Measurements from ENCODE around the gene PHLDB2.
A peak's percentile ranks its signal among the peaks of the same experiment; 100 is the strongest.

The PHLDB2 gene

GRCh38 chr3:111852540-111852939 lies 6.5 kb upstream of the PHLDB2 start:
- no peak for DNase-seq

- no peak for DNase-seq
Observed at GRCh38 chr3:111853068-111853467, 6.0 kb upstream of the PHLDB2 start.

- no peak for DNase-seq
Observed at GRCh38 chr3:111854990-111855389, 4.1 kb upstream of the PHLDB2 start.

- no peak for DNase-seq
Observed at GRCh38 chr3:111856501-111856900, 2.6 kb upstream of the PHLDB2 start.

GRCh38 chr3:111857474-111857873 lies 1.6 kb upstream of the PHLDB2 start:
- DNase-seq: no peak

- DNase-seq: no peak
Observed at GRCh38 chr3:111858642-111859041, 423 bp upstream of the PHLDB2 start.

- DNase-seq: peak; percentile 42 to 51
Observed at GRCh38 chr3:111859974-111860859, 1.2 kb downstream of the PHLDB2 start.

- no peak for DNase-seq
Observed at GRCh38 chr3:111861391-111861790, 2.3 kb downstream of the PHLDB2 start.

- DNase-seq: no peak
Observed at GRCh38 chr3:111862415-111862814, 3.4 kb downstream of the PHLDB2 start.

- no peak for DNase-seq
Observed at GRCh38 chr3:111862974-111863373, 3.9 kb downstream of the PHLDB2 start.

GRCh38 chr3:111863942-111864694 lies 5.1 kb downstream of the PHLDB2 start:
- no peak for DNase-seq

GRCh38 chr3:111864821-111865656 lies 6.0 kb downstream of the PHLDB2 start:
- DNase-seq: no peak

GRCh38 chr3:111867889-111868426 lies 8.9 kb downstream of the PHLDB2 start:
- DNase-seq: no peak

- DNase-seq: no peak
Observed at GRCh38 chr3:111870620-111871019, 11.6 kb downstream of the PHLDB2 start.

GRCh38 chr3:111871809-111872623 lies 13.0 kb downstream of the PHLDB2 start:
- no peak for DNase-seq

GRCh38 chr3:111872979-111873378 lies 13.9 kb downstream of the PHLDB2 start:
- DNase-seq: no peak

GRCh38 chr3:111874177-111874820 lies 15.2 kb downstream of the PHLDB2 start:
- no peak for DNase-seq

GRCh38 chr3:111881480-111881879 lies 22.4 kb downstream of the PHLDB2 start:
- no peak for DNase-seq

GRCh38 chr3:111882194-111882593 lies 23.1 kb downstream of the PHLDB2 start:
- no peak for DNase-seq

GRCh38 chr3:111882799-111883198 lies 23.7 kb downstream of the PHLDB2 start:
- DNase-seq: no peak

- DNase-seq: no peak
Observed at GRCh38 chr3:111884411-111885018, 25.4 kb downstream of the PHLDB2 start.
